Lower lobe of right lung (tissue), 2 donors: ENCODE measurements around the gene CKMT1B. TPM values are rescaled to one million over a fixed set of nuclear protein-coding genes. Genes with fewer than 3 reads are reported as not detected.
"Not testable (repeated sequence)": the region's sequence is repeated elsewhere in the genome, so short reads cannot be mapped to it uniquely, and the experiment has no call there.

Source experiments
- ATAC-seq, 2 donors: fragments of 200-7000 bp; cut with Tn5 transposase; one replicate each; pipeline ENCODE4 v1.9.1; 2020 to 2022; ENCODE audit warnings: mild to moderate bottlenecking in 2 of 2, moderate library complexity in 2 of 2
- DNase-seq: peaks from one replicate; pipeline ENCODE4 v3.0.0-alpha.2; 2020
- H3K27ac ChIP-seq: fragments of 200-600 bp; one replicate; pipeline ENCODE4 v1.8.0; 2022
- H3K27me3 ChIP-seq: fragments of 200-600 bp; one replicate; pipeline ENCODE4 v1.8.0; 2022; ENCODE audit warnings: low read depth
- H3K36me3 ChIP-seq: fragments of 200-600 bp; one replicate; pipeline ENCODE4 v1.8.0; 2022; ENCODE audit warnings: mild to moderate bottlenecking
- H3K4me1 ChIP-seq: fragments of 200-600 bp; one replicate; pipeline ENCODE4 v1.8.0; 2022
- H3K4me3 ChIP-seq: fragments of 200-600 bp; one replicate; pipeline ENCODE4 v1.8.0; 2022; ENCODE audit warnings: mild to moderate bottlenecking
- H3K9me3 ChIP-seq: fragments of 200-600 bp; one replicate; pipeline ENCODE4 v1.8.0; 2022
- intact Hi-C: fragments of 100-400 bp; cut with DNase I; formaldehyde crosslinking; loops from one replicate; pipeline ENCODE4 v1.11.0; 2022
- total RNA-seq: library from RNA; stranded (reverse); fragmentation: NEBNext Ultra II Directional; extraction: Animal tissue kit (Norgen Biotek cat#: 25700); gene quantifications from one replicate; pipeline ENCODE4 v1.2.1, GENCODE V29; 2021
- TF ChIP-seq, protein P1 (sequence below): fragments of 200-600 bp; IDR thresholded peaks from one replicate; pipeline ENCODE4 v1.8.0; 2022; ENCODE audit warnings: antibody characterized with exemption, mild to moderate bottlenecking
- donor health status: DM: no; HTN: yes; CAD: no; lungs with severe emphysema.

The CKMT1B gene
- total RNA-seq, 1 donor from 2014 or later: 0.89 TPM

DNA sequence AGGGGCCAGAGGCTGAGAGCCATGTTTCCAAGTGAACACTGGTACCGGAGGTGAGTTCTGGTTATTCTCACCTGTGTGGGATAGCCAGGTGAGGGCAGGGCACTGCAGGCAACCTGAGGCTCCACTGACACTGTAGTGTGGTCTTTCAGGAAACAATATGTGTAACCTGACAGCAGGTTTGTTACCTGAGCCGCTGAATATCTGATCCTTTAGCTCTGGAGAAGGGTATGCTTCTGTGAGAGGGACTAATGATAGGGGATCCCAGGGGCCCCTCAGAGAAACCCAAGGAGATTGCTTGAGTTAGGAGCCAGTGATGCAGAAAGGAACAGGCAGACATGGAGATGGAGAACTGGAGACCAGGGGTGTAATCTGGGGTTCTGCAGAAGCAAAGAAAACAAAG is 24.9 kb downstream of the CKMT1B start, which contains the start of gene STRC:
TSS of gene STRC (minus strand) at position 101 of the 400 bp plus-strand sequence. CDS start at position 23, 78 bp downstream.
- H3K4me1 ChIP-seq, H3K27ac ChIP-seq, H3K9me3 ChIP-seq, H3K36me3 ChIP-seq, H3K4me3 ChIP-seq, intact Hi-C loops, H3K27me3 ChIP-seq, ATAC-seq, DNase-seq: not testable (repeated sequence)

DNA sequence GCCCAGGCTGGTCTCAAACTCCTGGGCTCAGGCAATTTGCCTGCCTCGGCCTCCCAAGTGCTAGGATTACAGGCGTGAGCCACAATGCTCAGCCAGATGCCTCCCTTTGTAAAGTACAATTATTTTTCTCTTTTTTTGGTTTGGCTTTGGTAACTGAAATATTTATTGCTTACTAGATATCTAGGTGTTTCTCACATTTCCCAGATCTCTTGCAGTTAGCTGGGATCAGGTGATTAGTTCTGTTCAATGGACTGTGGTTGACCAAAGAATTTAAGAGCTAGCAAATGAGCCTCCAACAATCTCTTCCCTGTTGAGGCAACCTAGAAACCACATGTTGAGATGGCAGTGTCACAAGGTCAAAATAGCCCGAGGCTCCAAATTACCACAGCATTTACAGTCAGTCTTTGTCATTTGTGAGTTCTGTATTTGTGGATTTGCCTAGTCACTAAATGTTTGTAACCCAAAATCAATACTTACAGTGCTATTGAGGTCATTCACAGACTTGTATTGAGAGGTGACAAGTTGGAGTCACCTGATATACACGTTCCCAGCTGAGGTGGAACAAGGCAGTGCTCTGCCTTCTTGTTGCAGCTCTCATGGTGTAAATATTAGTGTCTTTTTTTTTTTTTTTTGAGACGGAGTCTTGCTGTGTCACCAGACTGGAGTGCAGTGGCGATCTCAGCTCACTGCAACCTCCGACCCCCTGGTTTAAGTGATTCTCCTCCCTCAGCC is 28.4 kb downstream of the CKMT1B start:
- H3K4me1 ChIP-seq, H3K27me3 ChIP-seq, H3K27ac ChIP-seq, DNase-seq, H3K4me3 ChIP-seq, intact Hi-C loops, ATAC-seq, H3K36me3 ChIP-seq, H3K9me3 ChIP-seq: not testable (repeated sequence)

DNA sequence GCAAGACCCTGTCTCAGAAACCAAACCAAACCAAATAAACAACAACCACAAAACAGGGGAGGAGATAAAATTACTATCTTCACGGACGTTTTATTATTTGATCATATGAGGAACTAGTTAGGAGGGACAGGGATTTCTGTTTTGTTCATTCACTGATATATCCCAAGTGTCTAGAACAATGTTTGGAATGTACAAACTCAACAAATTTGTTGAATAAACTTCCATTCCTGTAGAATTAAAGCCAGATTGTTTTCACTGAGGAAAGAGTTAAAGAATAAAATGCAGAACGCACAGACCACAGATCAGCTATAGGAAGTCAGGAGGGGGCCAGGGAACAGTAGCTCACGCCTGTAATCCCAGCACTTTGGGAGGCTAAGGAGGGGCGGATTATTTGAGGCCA is 31.3 kb downstream of the CKMT1B start:
- no peak for ATAC-seq
- TF ChIP-seq, protein P1, sequence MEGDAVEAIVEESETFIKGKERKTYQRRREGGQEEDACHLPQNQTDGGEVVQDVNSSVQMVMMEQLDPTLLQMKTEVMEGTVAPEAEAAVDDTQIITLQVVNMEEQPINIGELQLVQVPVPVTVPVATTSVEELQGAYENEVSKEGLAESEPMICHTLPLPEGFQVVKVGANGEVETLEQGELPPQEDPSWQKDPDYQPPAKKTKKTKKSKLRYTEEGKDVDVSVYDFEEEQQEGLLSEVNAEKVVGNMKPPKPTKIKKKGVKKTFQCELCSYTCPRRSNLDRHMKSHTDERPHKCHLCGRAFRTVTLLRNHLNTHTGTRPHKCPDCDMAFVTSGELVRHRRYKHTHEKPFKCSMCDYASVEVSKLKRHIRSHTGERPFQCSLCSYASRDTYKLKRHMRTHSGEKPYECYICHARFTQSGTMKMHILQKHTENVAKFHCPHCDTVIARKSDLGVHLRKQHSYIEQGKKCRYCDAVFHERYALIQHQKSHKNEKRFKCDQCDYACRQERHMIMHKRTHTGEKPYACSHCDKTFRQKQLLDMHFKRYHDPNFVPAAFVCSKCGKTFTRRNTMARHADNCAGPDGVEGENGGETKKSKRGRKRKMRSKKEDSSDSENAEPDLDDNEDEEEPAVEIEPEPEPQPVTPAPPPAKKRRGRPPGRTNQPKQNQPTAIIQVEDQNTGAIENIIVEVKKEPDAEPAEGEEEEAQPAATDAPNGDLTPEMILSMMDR: no peak

DNA sequence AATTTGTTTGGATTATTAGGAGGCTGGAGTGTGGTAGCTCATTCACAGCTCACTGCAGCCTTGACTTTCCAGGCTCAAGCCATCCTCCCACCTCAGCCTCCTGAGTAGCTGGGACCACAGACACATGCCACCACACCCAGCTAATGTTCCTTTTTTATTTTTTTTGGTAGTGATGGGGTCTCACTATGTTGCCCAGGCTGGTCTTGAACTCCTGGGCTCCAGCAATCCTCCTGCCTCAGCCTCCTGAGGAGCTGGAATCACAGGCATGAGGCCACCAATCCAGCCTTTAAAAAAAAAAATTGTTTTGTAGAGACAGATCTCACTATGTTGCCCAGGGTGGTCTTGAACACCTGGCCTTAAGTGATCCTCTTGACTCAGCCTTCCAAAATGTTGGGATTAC is 33.1 kb downstream of the CKMT1B start:
- ATAC-seq, H3K4me1 ChIP-seq, DNase-seq, H3K27ac ChIP-seq, H3K27me3 ChIP-seq, H3K4me3 ChIP-seq, H3K9me3 ChIP-seq, intact Hi-C loops, H3K36me3 ChIP-seq: not testable (repeated sequence)

More for the DNA sequence above, 31.3 kb downstream of the CKMT1B start:
- H3K4me3 ChIP-seq: no peak overlapping the region
- H3K27me3 ChIP-seq: peaks cover 5% of the 10 kb centered on the region
- DNase-seq: no peak
- intact Hi-C loops: no loop called here
- H3K36me3 ChIP-seq: no peaks in the 10 kb centered on the region
- no peaks in the 10 kb centered on the region for H3K4me1 ChIP-seq
- no peak overlapping the region for H3K27ac ChIP-seq
- H3K9me3 ChIP-seq: no peaks in the 10 kb centered on the region

DNA sequence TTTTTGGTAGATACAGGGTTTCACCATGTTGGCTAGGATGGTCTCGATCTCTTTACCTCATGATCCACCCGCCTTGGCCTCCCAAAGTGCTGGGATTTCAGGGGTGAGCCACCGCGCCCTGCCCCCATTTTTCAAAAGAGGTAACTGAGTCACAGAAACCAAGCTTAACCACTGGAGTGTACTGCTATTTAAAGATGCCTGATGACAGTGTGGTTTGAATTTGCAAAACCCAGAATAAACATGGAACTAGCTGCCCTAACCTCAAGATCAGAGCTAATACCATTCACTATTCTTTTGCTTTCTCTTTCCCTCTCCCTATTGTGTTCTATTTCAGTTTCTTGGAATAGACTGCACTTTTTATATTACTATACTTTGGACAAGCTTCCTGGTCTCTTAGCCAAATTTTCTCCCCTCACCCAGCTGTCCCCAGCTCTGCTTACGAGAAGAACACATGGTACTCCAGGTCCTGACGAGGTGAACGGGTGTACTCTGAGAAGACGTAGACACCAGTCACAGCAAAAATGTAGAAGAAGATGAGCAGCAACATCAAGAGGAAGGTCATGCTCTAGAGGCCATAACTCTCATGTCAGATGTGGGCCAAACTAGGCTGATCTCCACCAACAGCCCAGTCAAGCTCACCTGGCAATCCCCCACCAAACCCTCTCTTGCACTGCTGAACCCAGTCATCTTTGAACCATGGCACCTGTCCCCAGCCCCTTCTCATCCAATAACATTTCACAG is 44.8 kb downstream of the CKMT1B start:
- H3K36me3 ChIP-seq, H3K4me1 ChIP-seq, H3K27me3 ChIP-seq, H3K27ac ChIP-seq, H3K9me3 ChIP-seq, ATAC-seq, H3K4me3 ChIP-seq, intact Hi-C loops, DNase-seq: not testable (repeated sequence)

Other genes starting within 250 kb of the CKMT1B start
- gene ZSCAN29, start 223.0 kb upstream of the CKMT1B start, total RNA-seq: 24.3 TPM
- gene TUBGCP4, start 222.9 kb upstream of the CKMT1B start, total RNA-seq: 21.6 TPM
- gene TP53BP1, start 100.9 kb upstream of the CKMT1B start, total RNA-seq: 41.0 TPM
- gene MAP1A, start 76.4 kb upstream of the CKMT1B start, total RNA-seq: 7.1 TPM
- gene PPIP5K1, start 3.8 kb upstream of the CKMT1B start, total RNA-seq: 31.6 TPM
- not detected for gene STRC, start 24.8 kb downstream of the CKMT1B start, total RNA-seq
- gene CATSPER2, start 54.8 kb downstream of the CKMT1B start, total RNA-seq: 2.7 TPM
- gene CKMT1A, start 99.8 kb downstream of the CKMT1B start, total RNA-seq: 0.80 TPM
- 330 TPM for gene PDIA3, start 152.4 kb downstream of the CKMT1B start, total RNA-seq
- 5.1 TPM for gene ELL3, start 182.9 kb downstream of the CKMT1B start, total RNA-seq
- 827 TPM for gene SERF2, start 198.3 kb downstream of the CKMT1B start, total RNA-seq
- not detected for gene SERINC4, start 206.2 kb downstream of the CKMT1B start, total RNA-seq
- gene HYPK, start 206.6 kb downstream of the CKMT1B start, total RNA-seq: 13.2 TPM
- 21.0 TPM for gene MFAP1, start 230.7 kb downstream of the CKMT1B start, total RNA-seq
- gene WDR76, start 233.0 kb downstream of the CKMT1B start, total RNA-seq: 5.7 TPM